ENCODE results near the gene GEMIN2.
"Not testable (repeated sequence)": the region's sequence is repeated elsewhere in the genome, so short reads cannot be mapped to it uniquely, and the experiment has no call there.

Gene GEMIN2

GRCh38 chr14:39113685-39114072, 444 bp upstream of the GEMIN2 start:
- no peak for DNase-seq (ENCODE audit: low read depth)

- no peak for DNase-seq (ENCODE audit: low read depth)
These were observed 8.4 kb downstream of the GEMIN2 start for GRCh38 chr14:39122330-39123138.

- not testable (repeated sequence) for DNase-seq (ENCODE audit: low read depth)
These were observed 23.7 kb downstream of the GEMIN2 start for GRCh38 chr14:39137835-39138234.

GRCh38 chr14:39138440-39138839, 24.3 kb downstream of the GEMIN2 start:
- no peak for DNase-seq (ENCODE audit: low read depth)

- DNase-seq (ENCODE audit: low read depth): no peak
These were observed 26.0 kb downstream of the GEMIN2 start for GRCh38 chr14:39140170-39140569.

- DNase-seq (ENCODE audit: low read depth): not testable (repeated sequence)
These were observed 27.5 kb downstream of the GEMIN2 start for GRCh38 chr14:39141623-39142022.

GRCh38 chr14:39143226-39143625, 29.1 kb downstream of the GEMIN2 start:
- DNase-seq (ENCODE audit: low read depth): not testable (repeated sequence)

GRCh38 chr14:39145266-39145966, 31.3 kb downstream of the GEMIN2 start:
- no peak for DNase-seq (ENCODE audit: low read depth)

- DNase-seq (ENCODE audit: low read depth): no peak
These were observed 40.6 kb downstream of the GEMIN2 start for GRCh38 chr14:39154594-39155189.

- DNase-seq (ENCODE audit: low read depth): no peak
These were observed 43.4 kb downstream of the GEMIN2 start for GRCh38 chr14:39157491-39157890.

- no peak for DNase-seq (ENCODE audit: low read depth)
These were observed 44.2 kb downstream of the GEMIN2 start for GRCh38 chr14:39158222-39158858.

GRCh38 chr14:39160494-39160893, 46.4 kb downstream of the GEMIN2 start:
- DNase-seq (ENCODE audit: low read depth): no peak

GRCh38 chr14:39167797-39168320, 53.7 kb downstream of the GEMIN2 start:
- DNase-seq (ENCODE audit: low read depth): not testable (repeated sequence)

GRCh38 chr14:39168591-39168990, 54.5 kb downstream of the GEMIN2 start:
- no peak for DNase-seq (ENCODE audit: low read depth)

- DNase-seq (ENCODE audit: low read depth): no peak
These were observed 55.4 kb downstream of the GEMIN2 start for GRCh38 chr14:39169541-39169900.

GRCh38 chr14:39173198-39173597, 59.1 kb downstream of the GEMIN2 start:
- no peak for DNase-seq (ENCODE audit: low read depth)

GRCh38 chr14:39174560-39175444, 60.7 kb downstream of the GEMIN2 start, which contains the start of gene PNN:
TSS of gene PNN (plus strand) at chr14:39175254. CDS start at chr14:39175280, 26 bp downstream.
- DNase-seq (ENCODE audit: low read depth): peak; percentile 94

GRCh38 chr14:39175445-39176262, 61.5 kb downstream of the GEMIN2 start:
- no peak for DNase-seq (ENCODE audit: low read depth)

GRCh38 chr14:39176263-39177167, 62.4 kb downstream of the GEMIN2 start:
- no peak for DNase-seq (ENCODE audit: low read depth)

Data from activated T-helper 9 cell treated with anti-CD3 and anti-CD28 coated beads, Interleukin-2, amount 50 U/mL, for 16 hours (primary cell).